Body of pancreas (tissue), 4 donors: Measurements from ENCODE around the gene THSD4. TPM values are rescaled to one million over a fixed set of nuclear protein-coding genes. Genes with fewer than 3 reads are reported as not detected.

Source experiments
- ATAC-seq: fragments of 150-250 bp; one replicate; pipeline ENCODE4 v1.9.1; 2016
- DNase-seq, 4 donors: peaks; one replicate each; pipeline ENCODE4 v3.0.0-alpha.2; 2019
- H3K27ac ChIP-seq, 4 donors: fragments of 200-600 bp; sonication (generic); 1 replicate in 3 of 4; 2 replicates in 1 of 4; pipeline versions ENCODE4 v1.5.1 to v1.6.1; 2016 to 2019; ENCODE audit warnings: mild to moderate bottlenecking in 1 of 4, mixed read lengths in 1 of 4, moderate library complexity in 1 of 4
- H3K27me3 ChIP-seq, 2 donors: fragments of 200-600 bp; sonication (generic); one replicate each; pipeline ENCODE4 v1.6.0; 2016; ENCODE audit warnings: mild to moderate bottlenecking in 1 of 2
- H3K36me3 ChIP-seq, 2 donors: fragments of 200-600 bp; sonication (generic); replicated peaks in 1 of 2; 2 replicates each; pipeline ENCODE4 v1.5.1; 2016; ENCODE audit warnings: low read depth in 2 of 2; ENCODE audit not compliant: insufficient read depth in 1 of 2
- H3K4me1 ChIP-seq: fragments of 200-600 bp; sonication (generic); one replicate; pipeline ENCODE4 v1.6.0; 2016
- H3K4me3 ChIP-seq, 2 donors: fragments of 200-600 bp; sonication (generic); 1 replicate in 1 of 2; 2 replicates in 1 of 2; pipeline ENCODE4 v1.5.1; 2016 to 2019
- H3K9me3 ChIP-seq, 3 donors: fragments of 200-600 bp; sonication (generic); 1 replicate in 2 of 3; 2 replicates in 1 of 3; pipeline ENCODE4 v1.5.1; 2016
- POLR2A ChIP-seq, 3 donors: fragments of 450-650 bp; IDR thresholded peaks; one replicate each; pipeline ENCODE4 v1.6.1; 2016; ENCODE audit warnings: antibody characterized with exemption in 3 of 3, mild to moderate bottlenecking in 2 of 3
- WGBS, 2 donors: methylation state at CpG; one replicate each; pipeline ENCODE4 v1.1.5; 2017; 5-methylcytosine and 5-hydroxymethylcytosine counted together
- intact Hi-C: fragments of 100-400 bp; cut with DNase I; formaldehyde crosslinking; loops from one replicate; pipeline ENCODE4 v1.15.1; 2023
- total RNA-seq, 2 donors: library from RNA; depleted of rRNA; stranded (reverse); fragments of >200 nt; gene quantifications; one replicate each; pipeline ENCODE4 v1.1.0, GENCODE V29; 2016
- TF ChIP-seq, protein P1 (sequence below), 7 experiments: fragments of 450-650 bp in 4 of 7; fragments of 200-600 bp in 3 of 7; sonication (generic) in 3 of 7; IDR thresholded peaks; one replicate each; pipeline ENCODE4 v1.5.1; 2016 to 2019; ENCODE audit warnings: antibody characterized with exemption in 7 of 7

The THSD4 gene
- total RNA-seq, 2 donors from 2014 or later: 12.9 to 16.1 TPM

DNA sequence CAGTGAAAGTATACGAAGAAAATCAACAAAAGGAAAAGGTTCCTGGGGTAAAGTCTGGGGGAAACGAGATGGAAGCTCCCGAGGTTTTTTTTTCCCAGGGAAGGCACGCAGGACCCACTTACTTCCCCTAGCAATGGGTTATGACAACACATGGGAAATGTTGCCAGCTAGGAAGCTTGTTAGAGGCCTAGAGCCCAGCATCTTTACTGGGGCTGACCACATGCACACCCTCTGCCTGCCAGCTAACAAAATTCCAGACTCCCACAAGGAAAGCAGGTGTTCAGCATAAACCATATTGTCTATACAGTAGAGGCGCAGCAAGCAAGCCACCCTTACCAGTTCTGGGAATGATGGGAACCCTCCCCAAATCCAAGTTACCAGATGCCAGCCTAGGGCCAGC lies 436.3 kb downstream of the THSD4 start:
- no peak overlapping the region for H3K27ac ChIP-seq
- H3K4me3 ChIP-seq: no peak overlapping the region
- H3K27me3 ChIP-seq: no peaks in the 10 kb centered on the region
- no peaks in the 10 kb centered on the region for H3K36me3 ChIP-seq
- TF ChIP-seq, protein P1, sequence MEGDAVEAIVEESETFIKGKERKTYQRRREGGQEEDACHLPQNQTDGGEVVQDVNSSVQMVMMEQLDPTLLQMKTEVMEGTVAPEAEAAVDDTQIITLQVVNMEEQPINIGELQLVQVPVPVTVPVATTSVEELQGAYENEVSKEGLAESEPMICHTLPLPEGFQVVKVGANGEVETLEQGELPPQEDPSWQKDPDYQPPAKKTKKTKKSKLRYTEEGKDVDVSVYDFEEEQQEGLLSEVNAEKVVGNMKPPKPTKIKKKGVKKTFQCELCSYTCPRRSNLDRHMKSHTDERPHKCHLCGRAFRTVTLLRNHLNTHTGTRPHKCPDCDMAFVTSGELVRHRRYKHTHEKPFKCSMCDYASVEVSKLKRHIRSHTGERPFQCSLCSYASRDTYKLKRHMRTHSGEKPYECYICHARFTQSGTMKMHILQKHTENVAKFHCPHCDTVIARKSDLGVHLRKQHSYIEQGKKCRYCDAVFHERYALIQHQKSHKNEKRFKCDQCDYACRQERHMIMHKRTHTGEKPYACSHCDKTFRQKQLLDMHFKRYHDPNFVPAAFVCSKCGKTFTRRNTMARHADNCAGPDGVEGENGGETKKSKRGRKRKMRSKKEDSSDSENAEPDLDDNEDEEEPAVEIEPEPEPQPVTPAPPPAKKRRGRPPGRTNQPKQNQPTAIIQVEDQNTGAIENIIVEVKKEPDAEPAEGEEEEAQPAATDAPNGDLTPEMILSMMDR (IDR thresholded peaks at IDR 0.05): no peak
- TF ChIP-seq POLR2A (IDR thresholded peaks at IDR 0.05): no peak
- DNase-seq: no peak
- no peaks in the 10 kb centered on the region for H3K9me3 ChIP-seq
- intact Hi-C loops: no loop called here
- WGBS, 2 donors: 53 to 58% methylated on average over 5 of the region's 5 CpGs
- no peaks in the 10 kb centered on the region for H3K4me1 ChIP-seq
- no peak for ATAC-seq

DNA sequence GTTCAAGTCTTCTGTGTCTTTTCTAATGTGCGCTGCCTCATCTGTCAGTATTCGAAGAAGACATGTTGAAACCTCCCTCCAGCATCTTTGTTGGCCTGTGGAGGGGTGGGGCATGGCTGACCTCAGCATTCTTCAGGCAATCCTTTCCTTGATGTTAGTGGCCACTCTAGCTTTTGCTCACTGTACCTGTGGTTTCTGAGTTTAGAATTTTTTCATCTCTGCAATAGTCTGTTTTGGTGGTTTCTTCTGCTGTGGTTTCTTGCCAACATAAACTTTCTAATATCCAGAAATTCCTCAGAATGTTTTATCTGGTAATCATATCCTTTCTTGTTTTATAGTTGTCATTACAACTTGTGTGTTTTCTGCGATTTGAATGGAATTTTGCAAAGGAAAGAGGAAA lies 443.8 kb downstream of the THSD4 start:
- no peak for ATAC-seq
- Histone ChIP-seq H3K27ac (no peak overlapping the region), H3K36me3 (no peaks in the 10 kb centered on the region), H3K4me1 (no peaks in the 10 kb centered on the region), H3K9me3 (no peaks in the 10 kb centered on the region), H3K4me3 (no peak overlapping the region), H3K27me3 (no peaks in the 10 kb centered on the region)
- no peak for DNase-seq
- WGBS, 2 donors: 79 to 86% methylated on average over 3 of the region's 3 CpGs
- no peak for TF ChIP-seq POLR2A (IDR thresholded peaks at IDR 0.05)
- TF ChIP-seq, protein P1 (IDR thresholded peaks at IDR 0.05): no peak
- intact Hi-C loops: no loop called here

DNA sequence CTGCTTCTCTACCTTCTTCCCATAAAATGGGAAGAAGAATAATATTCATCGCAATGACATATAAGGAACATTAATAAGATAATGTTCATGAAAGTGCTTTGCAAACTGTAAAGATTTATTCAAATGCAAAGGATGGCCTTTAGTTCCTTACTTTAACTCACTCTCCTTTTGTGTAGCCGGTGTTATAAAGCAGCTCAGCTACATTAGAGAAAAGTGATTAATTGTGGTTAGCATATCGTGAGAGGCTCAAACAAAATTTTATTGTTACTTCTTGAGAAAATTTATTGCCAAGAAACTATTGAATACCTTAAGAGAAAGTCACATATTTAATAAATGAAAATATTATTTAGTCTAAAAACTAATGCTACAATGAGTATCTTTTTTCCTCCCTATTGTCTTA lies 444.3 kb downstream of the THSD4 start:
- DNase-seq (no peak), ATAC-seq (no peak)
- no peaks in the 10 kb centered on the region for H3K9me3 ChIP-seq
- WGBS, 2 donors: 60 to 61% methylated on average over 3 of the region's 3 CpGs
- H3K27ac ChIP-seq: no peak overlapping the region
- H3K4me3 ChIP-seq: no peak overlapping the region
- H3K36me3 ChIP-seq: no peaks in the 10 kb centered on the region
- H3K4me1 ChIP-seq: no peaks in the 10 kb centered on the region
- no peaks in the 10 kb centered on the region for H3K27me3 ChIP-seq
- intact Hi-C loops: no loop called here
- TF ChIP-seq, protein P1 (IDR thresholded peaks at IDR 0.05): no peak
- TF ChIP-seq POLR2A (IDR thresholded peaks at IDR 0.05): no peak

DNA sequence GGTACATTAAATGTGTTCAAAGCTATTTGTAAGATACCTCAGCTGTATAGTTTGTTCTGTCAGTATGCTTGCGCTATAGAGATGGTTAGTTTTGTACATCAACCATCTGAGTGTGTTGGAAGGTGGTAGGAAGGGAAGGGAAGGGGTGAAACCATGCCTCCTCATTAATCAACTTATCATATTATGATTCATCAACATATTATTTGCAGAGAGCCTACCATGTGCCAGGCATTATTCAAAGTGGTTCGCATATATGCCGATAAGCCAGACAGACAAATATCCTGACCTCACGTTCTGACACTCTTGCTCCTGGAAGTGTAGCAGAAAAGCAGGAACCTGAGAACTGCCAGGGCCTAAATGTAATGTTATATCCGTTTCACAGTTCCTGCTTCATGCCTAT lies 447.0 kb downstream of the THSD4 start:
- WGBS, 2 donors: 79 to 81% methylated on average over 5 of the region's 5 CpGs
- TF ChIP-seq, protein P1 (IDR thresholded peaks at IDR 0.05): no peak
- no peak for TF ChIP-seq POLR2A (IDR thresholded peaks at IDR 0.05)
- H3K27ac ChIP-seq: no peak overlapping the region
- no peaks in the 10 kb centered on the region for H3K36me3 ChIP-seq
- no peak for DNase-seq
- no peak for ATAC-seq
- no peaks in the 10 kb centered on the region for H3K9me3 ChIP-seq
- H3K27me3 ChIP-seq: no peaks in the 10 kb centered on the region
- intact Hi-C loops: no loop called here
- H3K4me3 ChIP-seq: no peak overlapping the region
- H3K4me1 ChIP-seq: no peaks in the 10 kb centered on the region

DNA sequence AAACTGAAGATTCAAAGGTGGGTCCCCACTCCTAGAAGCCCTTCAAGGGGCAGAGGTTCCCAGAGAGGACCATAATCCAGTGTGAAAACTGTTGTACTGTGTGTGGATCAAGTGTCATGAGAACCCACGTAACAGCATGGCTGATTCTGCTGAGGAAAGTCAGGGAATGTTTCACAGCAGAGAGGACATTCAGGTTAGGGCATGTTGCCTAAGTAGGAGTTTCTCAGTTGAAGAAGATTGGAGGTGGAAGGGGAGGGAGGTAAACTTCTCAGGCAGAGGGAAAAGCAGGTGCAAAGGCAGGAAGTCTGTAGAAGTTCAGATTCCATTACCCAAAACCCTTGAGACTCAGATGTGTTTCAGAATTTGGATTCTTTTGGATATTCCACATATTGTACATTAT lies 448.9 kb downstream of the THSD4 start:
- TF ChIP-seq, protein P1 (IDR thresholded peaks at IDR 0.05): no peak
- TF ChIP-seq POLR2A (IDR thresholded peaks at IDR 0.05): no peak
- Histone ChIP-seq H3K4me1 (no peaks in the 10 kb centered on the region), H3K27ac (no peak overlapping the region), H3K4me3 (no peak overlapping the region), H3K36me3 (no peaks in the 10 kb centered on the region), H3K27me3 (no peaks in the 10 kb centered on the region), H3K9me3 (no peaks in the 10 kb centered on the region)
- no peak for DNase-seq
- intact Hi-C loops: no loop called here
- 0 to 28% methylated on average over 1 of the region's 1 CpG for WGBS, 2 donors
- ATAC-seq: no peak
